ENCODE data around the gene PDIA5.

DNA sequence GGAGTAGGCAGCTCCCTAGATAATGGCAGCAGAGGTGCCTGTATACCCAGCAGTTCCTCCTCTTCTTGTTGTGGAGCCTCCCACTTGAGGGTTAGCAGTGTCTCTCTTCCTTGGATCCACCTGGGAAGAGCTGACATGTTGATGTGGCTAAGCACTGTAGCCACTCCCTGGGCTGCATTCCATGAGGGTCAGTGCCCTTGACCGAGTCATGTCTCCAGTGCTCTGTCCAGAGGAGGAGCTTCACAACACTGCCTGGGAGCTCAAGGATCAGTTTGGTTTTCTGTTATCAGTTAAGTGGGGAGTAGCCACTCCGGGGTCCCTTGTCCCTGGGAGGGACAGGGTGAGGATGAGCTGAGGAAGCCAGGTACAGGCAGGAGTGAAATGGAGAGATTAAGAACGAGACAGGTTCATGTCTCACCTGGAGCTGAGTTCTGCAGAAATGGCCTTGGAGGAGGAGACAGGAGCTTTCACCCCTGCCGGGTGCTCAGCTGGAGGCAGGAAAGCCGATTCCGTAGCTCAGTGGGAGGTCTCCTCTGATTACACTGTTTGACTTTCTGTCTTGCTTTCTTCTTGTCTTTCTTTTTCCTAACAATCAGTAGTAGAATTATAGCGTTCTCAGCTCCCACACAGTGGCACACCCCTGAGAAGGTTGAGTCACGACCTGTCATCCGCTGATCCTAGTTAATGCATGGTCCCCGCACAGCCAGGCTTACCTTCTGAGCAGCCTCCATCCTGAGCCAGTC, 77.0 kb downstream of the PDIA5 start:
- no peak for TF ChIP-seq POLR2A (IDR thresholded peaks at IDR 0.05)
- TF ChIP-seq, protein P1, sequence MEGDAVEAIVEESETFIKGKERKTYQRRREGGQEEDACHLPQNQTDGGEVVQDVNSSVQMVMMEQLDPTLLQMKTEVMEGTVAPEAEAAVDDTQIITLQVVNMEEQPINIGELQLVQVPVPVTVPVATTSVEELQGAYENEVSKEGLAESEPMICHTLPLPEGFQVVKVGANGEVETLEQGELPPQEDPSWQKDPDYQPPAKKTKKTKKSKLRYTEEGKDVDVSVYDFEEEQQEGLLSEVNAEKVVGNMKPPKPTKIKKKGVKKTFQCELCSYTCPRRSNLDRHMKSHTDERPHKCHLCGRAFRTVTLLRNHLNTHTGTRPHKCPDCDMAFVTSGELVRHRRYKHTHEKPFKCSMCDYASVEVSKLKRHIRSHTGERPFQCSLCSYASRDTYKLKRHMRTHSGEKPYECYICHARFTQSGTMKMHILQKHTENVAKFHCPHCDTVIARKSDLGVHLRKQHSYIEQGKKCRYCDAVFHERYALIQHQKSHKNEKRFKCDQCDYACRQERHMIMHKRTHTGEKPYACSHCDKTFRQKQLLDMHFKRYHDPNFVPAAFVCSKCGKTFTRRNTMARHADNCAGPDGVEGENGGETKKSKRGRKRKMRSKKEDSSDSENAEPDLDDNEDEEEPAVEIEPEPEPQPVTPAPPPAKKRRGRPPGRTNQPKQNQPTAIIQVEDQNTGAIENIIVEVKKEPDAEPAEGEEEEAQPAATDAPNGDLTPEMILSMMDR (IDR thresholded peaks at IDR 0.05), result no peak
